Left ventricle myocardium inferior (tissue), 1 donor: ENCODE results near the gene MFGE8. TPM values are rescaled to one million over a fixed set of nuclear protein-coding genes. Genes with fewer than 3 reads are reported as not detected.

Experiments
- DNase-seq: peaks from one replicate; pipeline ENCODE4 v3.0.0-alpha.2; 2020
- H3K27ac ChIP-seq: fragments of 200-600 bp; replicated peaks from 2 replicates; pipeline ENCODE4 v1.8.0; 2021
- H3K27me3 ChIP-seq: fragments of 200-600 bp; 2 replicates; pipeline ENCODE4 v1.8.0; 2021; ENCODE audit warnings: low read depth
- H3K36me3 ChIP-seq: fragments of 200-600 bp; 2 replicates; pipeline ENCODE4 v1.8.0; 2021
- H3K4me1 ChIP-seq: fragments of 200-600 bp; 2 replicates; pipeline ENCODE4 v1.8.0; 2021
- H3K4me3 ChIP-seq: fragments of 200-600 bp; 2 replicates; pipeline ENCODE4 v1.8.0; 2021; ENCODE audit warnings: mild to moderate bottlenecking, moderate library complexity
- H3K9me3 ChIP-seq: fragments of 200-600 bp; replicated peaks from 2 replicates; pipeline ENCODE4 v1.8.0; 2021
- CTCF ChIP-seq: fragments of 200-600 bp; IDR thresholded peaks from 2 replicates; pipeline ENCODE4 v1.8.0; 2021; ENCODE audit warnings: antibody characterized with exemption, mild to moderate bottlenecking, borderline replicate concordance
- intact Hi-C: fragments of 100-400 bp; cut with micrococcal nuclease; formaldehyde crosslinking; loops from one replicate; pipeline ENCODE4 v1.11.0; 2022
- total RNA-seq: library from RNA; stranded (reverse); fragmentation: NEBNext Ultra II Directional; extraction: Animal tissue kit (Norgen Biotek cat#: 25700); gene quantifications from one replicate; pipeline ENCODE4 v1.2.1, GENCODE V29; 2021
- donor health status: DM: no; HTN: yes; CAD: no; lungs with severe emphysema.

MFGE8 gene
- total RNA-seq, 1 donor from 2014 or later: 421 TPM

- H3K4me1 ChIP-seq: peaks cover 98% of the 10 kb centered on the region
- H3K27me3 ChIP-seq: no peaks in the 10 kb centered on the region
- peaks cover 73% of the 10 kb centered on the region for H3K36me3 ChIP-seq
- intact Hi-C loops: loop anchor here (10.0 kb wide), 1 partner anchor 268 kb away; no protein-coding TSS in a partner anchor
- peak overlapping the region; percentile 78 for H3K4me3 ChIP-seq
- DNase-seq: no peak
- H3K9me3 ChIP-seq: no peaks in the 10 kb centered on the region
- peak overlapping the region; percentile 95 for H3K27ac ChIP-seq
- TF ChIP-seq CTCF: no peak
These were observed 6.1 kb downstream of the MFGE8 start for GRCh38 chr15:88907111-88907510.

GRCh38 chr15:88906551-88906950, 6.6 kb downstream of the MFGE8 start:
- intact Hi-C loops: loop anchor here (10.0 kb wide), 1 partner anchor 268 kb away; no protein-coding TSS in a partner anchor
- no peak for TF ChIP-seq CTCF
- peak overlapping the region; percentile 78 for H3K4me3 ChIP-seq
- H3K9me3 ChIP-seq: no peaks in the 10 kb centered on the region
- H3K27ac ChIP-seq: peak overlapping the region; percentile 95
- H3K4me1 ChIP-seq: peaks cover 96% of the 10 kb centered on the region
- H3K36me3 ChIP-seq: peaks cover 78% of the 10 kb centered on the region
- DNase-seq: no peak
- no peaks in the 10 kb centered on the region for H3K27me3 ChIP-seq

- intact Hi-C loops: loop anchor here (10.0 kb wide), 1 partner anchor 269 kb away; no protein-coding TSS in a partner anchor
- H3K27ac ChIP-seq: peak overlapping the region; percentile 95
- H3K9me3 ChIP-seq: no peaks in the 10 kb centered on the region
- H3K27me3 ChIP-seq: no peaks in the 10 kb centered on the region
- no peak for DNase-seq
- H3K36me3 ChIP-seq: peaks cover 82% of the 10 kb centered on the region
- peaks cover 96% of the 10 kb centered on the region for H3K4me1 ChIP-seq
- TF ChIP-seq CTCF: no peak
- H3K4me3 ChIP-seq: no peak overlapping the region
These were observed 7.0 kb downstream of the MFGE8 start for GRCh38 chr15:88906130-88906529.

GRCh38 chr15:88905576-88905975, 7.6 kb downstream of the MFGE8 start:
- TF ChIP-seq CTCF: no peak
- Histone ChIP-seq H3K36me3 (peaks cover 84% of the 10 kb centered on the region), H3K9me3 (no peaks in the 10 kb centered on the region), H3K4me1 (peaks cover 96% of the 10 kb centered on the region), H3K27me3 (no peaks in the 10 kb centered on the region), H3K4me3 (no peak overlapping the region), H3K27ac (peak overlapping the region; percentile 95)
- DNase-seq: no peak
- intact Hi-C loops: loop anchor here (10.0 kb wide), 1 partner anchor 269 kb away; no protein-coding TSS in a partner anchor

GRCh38 chr15:88904624-88905327, 8.4 kb downstream of the MFGE8 start:
- DNase-seq: peak; percentile 85
- no peak overlapping the region for H3K4me3 ChIP-seq
- peak overlapping the region; percentile 95 for H3K27ac ChIP-seq
- peaks cover 87% of the 10 kb centered on the region for H3K36me3 ChIP-seq
- TF ChIP-seq CTCF: peak; percentile 100
- H3K4me1 ChIP-seq: peaks cover 93% of the 10 kb centered on the region
- no peaks in the 10 kb centered on the region for H3K27me3 ChIP-seq
- intact Hi-C loops: loop anchor here (5.0 to 10.0 kb wide), 3 partner anchors 98 to 270 kb away; no protein-coding TSS in a partner anchor
- no peaks in the 10 kb centered on the region for H3K9me3 ChIP-seq
